ENCODE results near the gene SUN5.

GRCh38 chr20:32943490-32944052 is 60.7 kb downstream of the SUN5 start:
- TF ChIP-seq POLR2AphosphoS5 (IDR thresholded peaks at IDR 0.05; ENCODE audit: insufficient read depth, low read depth, low read length) = no peak
- TF ChIP-seq POLR2A (IDR thresholded peaks at IDR 0.05; ENCODE audit: low read depth, low read length) = no peak
- no peak for TF ChIP-seq CTCF (IDR thresholded peaks at IDR 0.05; ENCODE audit: extremely low read depth in 1 of 2, insufficient read depth in 1 of 2, low read depth in 1 of 2, low read length in 2 of 2)
- TF ChIP-seq MAX (IDR thresholded peaks at IDR 0.05; ENCODE audit: insufficient read depth, insufficient read length) = no peak
- no peak for TF ChIP-seq EZH2 (IDR thresholded peaks at IDR 0.05; ENCODE audit: borderline replicate concordance, low read depth, low read length, severe bottlenecking)
- no peak for TF ChIP-seq JUN (IDR thresholded peaks at IDR 0.05; ENCODE audit: borderline replicate concordance, insufficient read depth, insufficient read length, low read depth)
- no peak for TF ChIP-seq MYC (IDR thresholded peaks at IDR 0.05; ENCODE audit: low read depth, low read length)
- no peak for TF ChIP-seq FOS (IDR thresholded peaks at IDR 0.05; ENCODE audit: borderline replicate concordance, insufficient read depth, low read length)
- TF ChIP-seq GATA2 (IDR thresholded peaks at IDR 0.05; ENCODE audit: insufficient read depth, insufficient read length, low read depth, low read length) = no peak
